CD4-positive, alpha-beta memory T cell (primary cell): Measurements from ENCODE around the gene OR5AU1. TPM values are rescaled to one million over a fixed set of nuclear protein-coding genes. Genes with fewer than 3 reads are reported as not detected.
"Not testable (repeated sequence)": the region's sequence is repeated elsewhere in the genome, so short reads cannot be mapped to it uniquely, and the experiment has no call there.

Experiments used
- CTCF ChIA-PET: fragments of 350-600 bp; sonication (Branson Sonifier 250); formaldehyde crosslinking; loops from one replicate; lab custom pipeline; 2021; ENCODE audit warnings: inconsistent platforms; ENCODE audit not compliant: partially characterized antibody; lab: Charles Lee
- POLR2A ChIA-PET: fragments of 350-600 bp; sonication (Branson Sonifier 250); formaldehyde crosslinking; loops from one replicate; lab custom pipeline; 2021; ENCODE audit not compliant: partially characterized antibody; lab: Charles Lee
- DNase-seq, 5 donors: peaks; one replicate each; pipeline versions ENCODE4 v3.0.0 to v3.0.0-alpha.2; 2020 to 2022; ENCODE audit warnings: mixed read lengths in 1 of 5
- H3K27ac ChIP-seq: one replicate; pipeline ENCODE4 v1.7.0; 2013; ENCODE audit warnings: low read depth, low read length
- H3K27me3 ChIP-seq: 2 replicates; pipeline ENCODE4 v1.7.0; 2013; ENCODE audit warnings: mild to moderate bottlenecking, low read length, moderate library complexity; ENCODE audit not compliant: insufficient read depth
- H3K36me3 ChIP-seq: 2 replicates; pipeline ENCODE4 v1.7.0; 2013; ENCODE audit warnings: mild to moderate bottlenecking, low read length, moderate library complexity; ENCODE audit not compliant: insufficient read depth
- H3K4me1 ChIP-seq: 2 replicates; pipeline ENCODE4 v1.7.0; 2013; ENCODE audit warnings: mild to moderate bottlenecking, low read length, moderate library complexity; ENCODE audit not compliant: insufficient read depth
- H3K4me3 ChIP-seq, 2 donors: one replicate each; pipeline ENCODE4 v1.7.0; 2013; ENCODE audit warnings: low read length in 2 of 2, mild to moderate bottlenecking in 1 of 2
- H3K9me3 ChIP-seq, 2 donors: one replicate each; pipeline ENCODE4 v1.7.0; 2013; ENCODE audit warnings: low read length in 2 of 2, control low read depth in 1 of 2; ENCODE audit not compliant: control insufficient read depth in 1 of 2
- H3K27ac Mint-ChIP-seq, 7 donors: one replicate each; pipeline ENCODE4 v1.8.0; 2020 to 2021; ENCODE audit warnings: mixed read lengths in 7 of 7, mild to moderate bottlenecking in 6 of 7, inconsistent platforms in 3 of 7, moderate library complexity in 3 of 7
- H3K27me3 Mint-ChIP-seq, 2 donors: one replicate each; pipeline ENCODE4 v1.8.0; 2020 to 2021; ENCODE audit warnings: mixed read lengths in 2 of 2
- H3K36me3 Mint-ChIP-seq, 2 donors: one replicate each; pipeline ENCODE4 v1.8.0; 2020 to 2021; ENCODE audit warnings: mixed read lengths in 2 of 2, inconsistent platforms in 1 of 2, mild to moderate bottlenecking in 1 of 2
- H3K4me1 Mint-ChIP-seq, 4 donors: one replicate each; pipeline ENCODE4 v1.8.0; 2020 to 2021; ENCODE audit warnings: mixed read lengths in 4 of 4, mild to moderate bottlenecking in 1 of 4
- H3K4me3 Mint-ChIP-seq, 8 donors: one replicate each; pipeline ENCODE4 v1.8.0; 2020 to 2021; ENCODE audit warnings: mixed read lengths in 8 of 8, mild to moderate bottlenecking in 7 of 8, moderate library complexity in 6 of 8, inconsistent platforms in 3 of 8
- H3K9me3 Mint-ChIP-seq, 8 donors: one replicate each; pipeline ENCODE4 v1.8.0; 2020 to 2021; ENCODE audit warnings: mixed read lengths in 8 of 8, mild to moderate bottlenecking in 5 of 8, inconsistent platforms in 3 of 8, moderate library complexity in 1 of 8
- intact Hi-C: fragments of 100-400 bp; cut with micrococcal nuclease; formaldehyde crosslinking; loops from one replicate; pipeline ENCODE4 v1.15.1; 2023
- polyA plus RNA-seq, 2 donors: library from polyadenylated mRNA; unstranded; fragments of 300-500 nt; fragmentation: Illumina TruSeq; gene quantifications; one replicate each; pipeline ENCODE4 v1.2.3, GENCODE V29; 2021
- total RNA-seq, 2 experiments: library from RNA; stranded (reverse); gene quantifications; one replicate each; pipeline ENCODE4 v1.2.3, GENCODE V29; 2021

OR5AU1 gene
- total and polyA plus RNA-seq, 4 experiments from 2014 or later = not detected

- H3K36me3 ChIP-seq = no peaks in the 10 kb centered on the region
- H3K27me3 ChIP-seq = peaks cover 6% of the 10 kb centered on the region
- no peaks in the 10 kb centered on the region for H3K36me3 Mint-ChIP-seq
- H3K9me3 Mint-ChIP-seq = no peaks in the 10 kb centered on the region
- ChIA-PET CTCF (no interaction called here), POLR2A (no interaction called here)
- H3K27ac ChIP-seq = no peak overlapping the region
- H3K27me3 Mint-ChIP-seq = peaks cover 21 to 39% of the 10 kb centered on the region in 2 donors
- intact Hi-C loops = no loop called here
- H3K9me3 ChIP-seq = no peaks in the 10 kb centered on the region
- no peak overlapping the region for H3K4me3 ChIP-seq
- no peak for DNase-seq
- no peaks in the 10 kb centered on the region for H3K4me1 ChIP-seq
- no peak overlapping the region for H3K4me3 Mint-ChIP-seq
- H3K27ac Mint-ChIP-seq = no peak overlapping the region
- peaks cover 0 to 1% (median 0%) of the 10 kb centered on the region in 4 donors for H3K4me1 Mint-ChIP-seq
Measured at GRCh38 chr14:21162081-21162480, 6.2 kb upstream of the OR5AU1 start.

GRCh38 chr14:21160061-21160610, 4.3 kb upstream of the OR5AU1 start:
- peaks cover 3% of the 10 kb centered on the region for H3K27me3 ChIP-seq
- DNase-seq = no peak
- ChIA-PET CTCF (no interaction called here), POLR2A (no interaction called here)
- Mint-ChIP-seq H3K27ac (no peak overlapping the region), H3K4me1 (peaks cover 0 to 4% (median 0%) of the 10 kb centered on the region in 4 donors), H3K36me3 (no peaks in the 10 kb centered on the region), H3K4me3 (no peak overlapping the region), H3K27me3 (peaks cover 16 to 36% of the 10 kb centered on the region in 2 donors), H3K9me3 (no peaks in the 10 kb centered on the region)
- H3K9me3 ChIP-seq = no peaks in the 10 kb centered on the region
- H3K4me1 ChIP-seq = no peaks in the 10 kb centered on the region
- no peaks in the 10 kb centered on the region for H3K36me3 ChIP-seq
- no peak overlapping the region for H3K27ac ChIP-seq
- H3K4me3 ChIP-seq = no peak overlapping the region
- intact Hi-C loops = no loop called here

- CTCF ChIA-PET, intact Hi-C loops, POLR2A ChIA-PET: not testable (repeated sequence)
Measured at GRCh38 chr14:21158175-21158574, 2.3 kb upstream of the OR5AU1 start.

GRCh38 chr14:21149641-21150367, 6.1 kb downstream of the OR5AU1 start:
- H3K27me3 Mint-ChIP-seq = peaks cover 3 to 6% of the 10 kb centered on the region in 2 donors
- Histone ChIP-seq H3K36me3 (no peaks in the 10 kb centered on the region), H3K27ac (no peak overlapping the region), H3K9me3 (no peaks in the 10 kb centered on the region), H3K4me1 (no peaks in the 10 kb centered on the region), H3K27me3 (no peaks in the 10 kb centered on the region), H3K4me3 (no peak overlapping the region)
- H3K4me1 Mint-ChIP-seq = no peaks in the 10 kb centered on the region
- intact Hi-C loops = no loop called here
- DNase-seq = no peak
- H3K36me3 Mint-ChIP-seq = no peaks in the 10 kb centered on the region
- POLR2A ChIA-PET = no interaction called here
- no peak overlapping the region for H3K4me3 Mint-ChIP-seq
- peaks cover 0 to 20% (median 13%) of the 10 kb centered on the region in 8 donors for H3K9me3 Mint-ChIP-seq
- no peak overlapping the region for H3K27ac Mint-ChIP-seq
- CTCF ChIA-PET = no interaction called here

More at GRCh38 chr14:21158175-21158574, 2.3 kb upstream of the OR5AU1 start:
- not testable (repeated sequence) for H3K27ac ChIP-seq, DNase-seq, H3K4me3 Mint-ChIP-seq, H3K27me3 ChIP-seq, H3K9me3 Mint-ChIP-seq, H3K4me1 ChIP-seq, H3K36me3 Mint-ChIP-seq, H3K27ac Mint-ChIP-seq, H3K36me3 ChIP-seq, H3K4me1 Mint-ChIP-seq, H3K9me3 ChIP-seq, H3K4me3 ChIP-seq
- H3K27me3 Mint-ChIP-seq = peaks cover 19 to 37% of the 10 kb centered on the region in 2 donors

- Histone ChIP-seq H3K27ac (no peak overlapping the region), H3K4me1 (no peaks in the 10 kb centered on the region), H3K36me3 (no peaks in the 10 kb centered on the region), H3K4me3 (no peak overlapping the region), H3K27me3 (no peaks in the 10 kb centered on the region), H3K9me3 (no peaks in the 10 kb centered on the region)
- H3K27me3 Mint-ChIP-seq = peaks cover 6 to 10% of the 10 kb centered on the region in 2 donors
- intact Hi-C loops = no loop called here
- no peak overlapping the region for H3K27ac Mint-ChIP-seq
- peaks cover 0 to 30% (median 19%) of the 10 kb centered on the region in 8 donors for H3K9me3 Mint-ChIP-seq
- no peaks in the 10 kb centered on the region for H3K36me3 Mint-ChIP-seq
- no peak overlapping the region for H3K4me3 Mint-ChIP-seq
- CTCF ChIA-PET = no interaction called here
- POLR2A ChIA-PET = no interaction called here
- DNase-seq = no peak
- no peaks in the 10 kb centered on the region for H3K4me1 Mint-ChIP-seq
Measured at GRCh38 chr14:21145437-21145836, 10.4 kb downstream of the OR5AU1 start.

GRCh38 chr14:21142357-21142756, 13.5 kb downstream of the OR5AU1 start:
- Mint-ChIP-seq H3K27ac (no peak overlapping the region), H3K4me1 (no peaks in the 10 kb centered on the region), H3K4me3 (no peak overlapping the region), H3K36me3 (no peaks in the 10 kb centered on the region), H3K27me3 (peaks cover 9 to 10% of the 10 kb centered on the region in 2 donors), H3K9me3 (peaks cover 0 to 29% (median 19%) of the 10 kb centered on the region in 8 donors)
- CTCF ChIA-PET = no interaction called here
- POLR2A ChIA-PET = no interaction called here
- intact Hi-C loops = no loop called here
- Histone ChIP-seq H3K9me3 (no peaks in the 10 kb centered on the region), H3K4me3 (no peak overlapping the region), H3K4me1 (no peaks in the 10 kb centered on the region), H3K27me3 (no peaks in the 10 kb centered on the region), H3K27ac (no peak overlapping the region), H3K36me3 (no peaks in the 10 kb centered on the region)
- DNase-seq = no peak

- no peaks in the 10 kb centered on the region for H3K4me1 Mint-ChIP-seq
- Histone ChIP-seq H3K36me3 (no peaks in the 10 kb centered on the region), H3K9me3 (no peaks in the 10 kb centered on the region), H3K27ac (no peak overlapping the region), H3K27me3 (no peaks in the 10 kb centered on the region), H3K4me3 (no peak overlapping the region), H3K4me1 (no peaks in the 10 kb centered on the region)
- H3K4me3 Mint-ChIP-seq = no peak overlapping the region
- intact Hi-C loops = loop anchor here (1.0 kb wide), 1 partner anchor 122 kb away; no protein-coding TSS in a partner anchor
- peaks cover 0 to 3% (median 0%) of the 10 kb centered on the region in 8 donors for H3K9me3 Mint-ChIP-seq
- CTCF ChIA-PET = interaction anchor here (1.3 to 2.5 kb wide), 3 partner anchors 13 to 122 kb away, joined by 4 to 10 read pairs (median 6); no protein-coding TSS in a partner anchor
- H3K36me3 Mint-ChIP-seq = no peaks in the 10 kb centered on the region
- peaks cover 2 to 3% of the 10 kb centered on the region in 2 donors for H3K27me3 Mint-ChIP-seq
- no peak overlapping the region for H3K27ac Mint-ChIP-seq
- DNase-seq = peak in 4 of 5 donors; percentile 2 to 8 (median 4)
- POLR2A ChIA-PET = interaction anchor here (0.6 kb wide), 1 partner anchor 155 kb away, joined by 3 read pairs; no protein-coding TSS in a partner anchor
Measured at GRCh38 chr14:21136024-21136423, 19.8 kb downstream of the OR5AU1 start.
